ENCODE results near the gene ZNF436.
"Not testable (repeated sequence)": the region's sequence is repeated elsewhere in the genome, so short reads cannot be mapped to it uniquely, and the experiment has no call there.

The ZNF436 gene

GRCh38 chr1:23366598-23366997, 3.0 kb downstream of the ZNF436 start:
- no peak for DNase-seq

- no peak for DNase-seq
Observed at GRCh38 chr1:23366146-23366545, 3.5 kb downstream of the ZNF436 start.

GRCh38 chr1:23362218-23362713, 7.4 kb downstream of the ZNF436 start:
- no peak for DNase-seq

GRCh38 chr1:23358310-23358875, 11.2 kb downstream of the ZNF436 start:
- no peak for DNase-seq

GRCh38 chr1:23357138-23357908, 12.3 kb downstream of the ZNF436 start:
- no peak for DNase-seq

GRCh38 chr1:23356471-23357137, 13.0 kb downstream of the ZNF436 start:
- DNase-seq: no peak

GRCh38 chr1:23354245-23354644, 15.4 kb downstream of the ZNF436 start:
- no peak for DNase-seq

- DNase-seq: no peak
Observed at GRCh38 chr1:23352096-23352695, 17.4 kb downstream of the ZNF436 start.

GRCh38 chr1:23345920-23346319, 23.7 kb downstream of the ZNF436 start:
- no peak for DNase-seq

GRCh38 chr1:23344987-23345472, 24.6 kb downstream of the ZNF436 start:
- no peak for DNase-seq

- DNase-seq: peak; percentile 99
Observed at GRCh38 chr1:23344111-23344986, 25.3 kb downstream of the ZNF436 start, which contains the start of gene HNRNPR. HNRNPR (minus strand) TSS chr1:23344284; CDS start chr1:23341008, 3,276 bp downstream.

- peak; percentile 31 for DNase-seq
Observed at GRCh38 chr1:23343221-23344110, 26.2 kb downstream of the ZNF436 start.

- DNase-seq: no peak
Observed at GRCh38 chr1:23341931-23342692, 27.5 kb downstream of the ZNF436 start.

GRCh38 chr1:23339632-23340031, 30.0 kb downstream of the ZNF436 start:
- DNase-seq: no peak

GRCh38 chr1:23337869-23338268, 31.8 kb downstream of the ZNF436 start:
- DNase-seq: no peak

GRCh38 chr1:23331713-23332112, 37.9 kb downstream of the ZNF436 start:
- DNase-seq: no peak

- no peak for DNase-seq
Observed at GRCh38 chr1:23330846-23331245, 38.8 kb downstream of the ZNF436 start.

- DNase-seq: no peak
Observed at GRCh38 chr1:23325393-23325792, 44.2 kb downstream of the ZNF436 start.

GRCh38 chr1:23322770-23323169, 46.9 kb downstream of the ZNF436 start:
- no peak for DNase-seq

GRCh38 chr1:23310280-23310679, 59.4 kb downstream of the ZNF436 start:
- DNase-seq: not testable (repeated sequence)

Measured in CD4-positive, alpha-beta T cell treated with Interleukin-6 for 4 hours (primary cell).